Esophagus (tissue), 2 donors: ENCODE results near the gene TRPC4. TPM values are rescaled to one million over a fixed set of nuclear protein-coding genes. Genes with fewer than 3 reads are reported as not detected.

Experiments
- H3K27ac ChIP-seq, 2 donors: one replicate each; pipeline ENCODE4 v1.5.1; 2013; ENCODE audit warnings: low read depth in 2 of 2, mild to moderate bottlenecking in 2 of 2, inconsistent platforms in 1 of 2, low read length in 1 of 2, moderate library complexity in 1 of 2
- H3K27me3 ChIP-seq, 2 donors: one replicate each; pipeline ENCODE4 v1.6.1; 2013; ENCODE audit warnings: low read length in 2 of 2, control low read depth in 1 of 2, mild to moderate bottlenecking in 1 of 2; ENCODE audit not compliant: insufficient read depth in 2 of 2, control insufficient read depth in 1 of 2
- H3K36me3 ChIP-seq, 2 donors: one replicate each; pipeline ENCODE4 v1.6.1; 2013; ENCODE audit warnings: low read length in 1 of 2; ENCODE audit not compliant: control insufficient read depth in 2 of 2, insufficient read depth in 2 of 2
- H3K4me1 ChIP-seq, 2 donors: one replicate each; pipeline ENCODE4 v1.6.1; 2013; ENCODE audit warnings: low read length in 1 of 2; ENCODE audit not compliant: control insufficient read depth in 2 of 2, insufficient read depth in 2 of 2
- H3K4me3 ChIP-seq, 2 donors: one replicate each; pipeline ENCODE4 v1.5.1; 2013; ENCODE audit warnings: low read length in 2 of 2, mild to moderate bottlenecking in 2 of 2, low read depth in 1 of 2, moderate library complexity in 1 of 2
- H3K9me3 ChIP-seq, 2 donors: one replicate each; pipeline ENCODE4 v1.6.1; 2013; ENCODE audit warnings: mild to moderate bottlenecking in 2 of 2, low read depth in 1 of 2, low read length in 1 of 2, moderate library complexity in 1 of 2; ENCODE audit not compliant: control insufficient read depth in 2 of 2, insufficient read depth in 1 of 2
- WGBS, 2 donors: extraction: QIAGEN DNeasy Blood & Tissue Kit; methylation state at CpG; one replicate each; pipeline ENCODE4 v1.1.7; 2013; 5-methylcytosine and 5-hydroxymethylcytosine counted together
- polyA plus RNA-seq, 2 donors: library from polyadenylated mRNA; stranded (reverse); fragments of 200-250 nt; gene quantifications; one replicate each; pipeline ENCODE4 v1.2.3, GENCODE V29; 2013
- donor health status: healthy with polysubstance abuse.
- donor health status: Bipolar disorder and iron deficiency.

TRPC4 gene
- polyA plus RNA-seq, 2 donors = 0.04 to 0.06 TPM

DNA sequence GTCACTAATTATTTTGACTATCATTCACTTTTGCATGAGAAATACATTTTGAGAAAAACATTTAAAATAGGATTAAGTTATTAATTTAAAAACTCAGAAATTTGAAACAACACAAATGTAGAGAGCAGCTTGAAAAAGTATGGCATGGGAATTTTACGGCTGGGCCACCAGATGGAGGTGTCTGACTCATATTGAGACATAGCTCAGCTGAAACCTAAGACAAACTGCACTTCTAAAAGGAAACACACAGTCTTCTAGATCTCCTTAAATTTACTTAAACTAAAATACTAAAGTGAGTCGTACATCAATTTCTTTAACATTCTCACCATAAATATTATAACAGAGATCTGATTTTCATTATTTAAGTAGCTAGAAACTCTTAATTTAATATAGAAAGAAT, 229.1 kb downstream of the TRPC4 start:
- no peaks in the 10 kb centered on the region for H3K4me1 ChIP-seq
- no peak overlapping the region for H3K27ac ChIP-seq
- no peaks in the 10 kb centered on the region for H3K9me3 ChIP-seq
- no peaks in the 10 kb centered on the region for H3K27me3 ChIP-seq
- no peak overlapping the region for H3K4me3 ChIP-seq
- 17 to 18% methylated on average over 2 of the region's 2 CpGs for WGBS, 2 donors
- H3K36me3 ChIP-seq = no peaks in the 10 kb centered on the region

- H3K4me3 ChIP-seq = no peak overlapping the region
- H3K4me1 ChIP-seq = no peaks in the 10 kb centered on the region
- WGBS, 2 donors = 81 to 87% methylated on average over 8 of the region's 8 CpGs
- H3K36me3 ChIP-seq = no peaks in the 10 kb centered on the region
- no peak overlapping the region for H3K27ac ChIP-seq
- H3K9me3 ChIP-seq = no peaks in the 10 kb centered on the region
- no peaks in the 10 kb centered on the region for H3K27me3 ChIP-seq
Observed at GRCh38 chr13:37636701-37637100, 232.9 kb downstream of the TRPC4 start.

DNA sequence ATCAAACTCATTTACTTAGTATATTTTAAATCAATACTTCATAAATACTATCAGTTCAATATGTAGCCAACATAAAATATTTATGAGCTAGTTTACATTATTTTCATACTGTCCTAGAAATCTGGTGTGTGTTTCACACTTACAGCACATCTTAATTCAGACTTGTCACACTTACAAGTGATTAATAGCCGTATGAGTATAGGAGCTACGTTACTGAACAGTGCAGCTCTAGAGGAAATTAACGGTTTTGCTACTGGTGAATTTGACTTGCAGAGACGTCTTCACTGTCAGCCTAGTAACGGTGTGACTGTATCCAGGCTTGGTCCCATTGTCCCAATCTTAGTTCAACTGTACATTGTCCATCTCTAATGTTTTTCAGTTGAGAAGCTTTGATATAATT, 237.3 kb downstream of the TRPC4 start:
- H3K4me3 ChIP-seq = no peak overlapping the region
- no peaks in the 10 kb centered on the region for H3K36me3 ChIP-seq
- H3K9me3 ChIP-seq = no peaks in the 10 kb centered on the region
- 53 to 54% methylated on average over 5 of the region's 5 CpGs for WGBS, 2 donors
- no peak overlapping the region for H3K27ac ChIP-seq
- H3K4me1 ChIP-seq = no peaks in the 10 kb centered on the region
- H3K27me3 ChIP-seq = no peaks in the 10 kb centered on the region

GRCh38 chr13:37627428-37627827, 242.1 kb downstream of the TRPC4 start:
- no peaks in the 10 kb centered on the region for H3K4me1 ChIP-seq
- H3K4me3 ChIP-seq = no peak overlapping the region
- 62 to 66% methylated on average over 4 of the region's 4 CpGs for WGBS, 2 donors
- no peaks in the 10 kb centered on the region for H3K27me3 ChIP-seq
- no peaks in the 10 kb centered on the region for H3K36me3 ChIP-seq
- H3K9me3 ChIP-seq = no peaks in the 10 kb centered on the region
- H3K27ac ChIP-seq = no peak overlapping the region

GRCh38 chr13:37621811-37622361, 247.7 kb downstream of the TRPC4 start:
- Histone ChIP-seq H3K27ac (no peak overlapping the region), H3K9me3 (no peaks in the 10 kb centered on the region), H3K4me3 (no peak overlapping the region), H3K4me1 (no peaks in the 10 kb centered on the region), H3K27me3 (no peaks in the 10 kb centered on the region), H3K36me3 (no peaks in the 10 kb centered on the region)
- 73 to 78% methylated on average over 3 of the region's 3 CpGs for WGBS, 2 donors

DNA sequence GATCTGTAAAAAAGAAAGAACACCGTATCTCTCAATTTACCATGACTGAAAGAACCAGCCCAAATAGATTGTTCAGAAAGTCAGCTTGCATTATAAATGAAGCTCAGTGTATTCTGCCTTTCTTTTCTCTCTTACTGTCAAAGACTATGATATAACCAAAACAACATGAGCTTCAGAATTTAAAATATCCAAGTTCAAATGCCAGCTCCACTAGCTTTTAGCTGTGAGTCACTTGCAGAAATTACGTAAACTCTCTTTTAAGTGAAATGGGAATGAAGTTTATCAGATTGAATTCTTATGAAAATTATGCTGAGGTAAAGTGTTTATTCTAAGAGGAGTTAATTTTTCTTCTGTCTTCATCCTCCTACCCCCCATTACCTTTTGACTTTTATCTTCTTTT, 251.0 kb downstream of the TRPC4 start:
- H3K27me3 ChIP-seq = no peaks in the 10 kb centered on the region
- no peak overlapping the region for H3K27ac ChIP-seq
- H3K36me3 ChIP-seq = no peaks in the 10 kb centered on the region
- no peaks in the 10 kb centered on the region for H3K9me3 ChIP-seq
- no peaks in the 10 kb centered on the region for H3K4me1 ChIP-seq
- no peak overlapping the region for H3K4me3 ChIP-seq
- 53 to 65% methylated on average over 2 of the region's 2 CpGs for WGBS, 2 donors

DNA sequence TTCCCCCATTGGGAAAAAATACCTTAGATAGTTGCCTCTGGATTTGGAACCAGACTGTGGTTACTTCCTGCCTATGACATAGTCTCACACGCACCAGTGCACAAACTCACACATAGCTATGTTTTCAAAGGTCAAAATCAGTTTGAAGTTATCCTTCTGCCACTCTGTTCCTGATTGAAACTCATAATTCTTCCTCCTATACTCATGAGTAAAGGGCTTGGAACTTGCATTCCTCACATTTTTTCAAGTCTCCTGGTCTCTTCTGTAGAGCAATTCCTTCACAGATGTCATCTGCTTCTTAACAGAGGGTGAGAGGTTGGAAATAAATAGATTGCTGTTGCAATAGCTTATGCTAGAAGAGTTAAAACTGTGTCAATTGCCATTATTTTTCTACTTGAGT, 252.4 kb downstream of the TRPC4 start:
- no peaks in the 10 kb centered on the region for H3K9me3 ChIP-seq

DNA sequence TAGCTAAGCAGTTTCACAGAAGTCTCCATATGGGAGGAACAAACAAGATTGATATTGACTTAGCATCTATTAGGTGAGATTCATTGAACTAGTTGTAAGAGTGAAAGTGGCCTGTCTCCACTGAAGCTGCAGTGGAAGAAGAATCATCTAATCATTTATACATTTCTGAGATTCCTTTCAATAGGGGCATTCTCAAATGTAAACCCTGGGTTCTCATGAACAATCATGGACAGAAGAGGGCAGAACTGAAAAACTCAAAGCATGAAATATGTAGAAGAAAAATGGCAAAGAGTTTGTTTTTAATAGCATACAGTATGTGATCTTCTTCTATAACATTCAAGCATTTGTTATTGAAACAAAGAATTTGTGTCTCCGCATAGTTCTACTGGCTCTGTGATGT, 253.4 kb downstream of the TRPC4 start:
- H3K9me3 ChIP-seq = no peaks in the 10 kb centered on the region
- WGBS, 2 donors = 92 to 95% methylated on average over 1 of the region's 1 CpG
- H3K4me3 ChIP-seq = no peak overlapping the region
- H3K27ac ChIP-seq = no peak overlapping the region
- H3K4me1 ChIP-seq = no peaks in the 10 kb centered on the region
- H3K36me3 ChIP-seq = no peaks in the 10 kb centered on the region
- no peaks in the 10 kb centered on the region for H3K27me3 ChIP-seq

More for the DNA sequence above, 252.4 kb downstream of the TRPC4 start:
- no peak overlapping the region for H3K27ac ChIP-seq
- WGBS, 2 donors = 70 to 73% methylated on average over 1 of the region's 1 CpG
- no peaks in the 10 kb centered on the region for H3K27me3 ChIP-seq
- H3K4me3 ChIP-seq = no peak overlapping the region
- H3K36me3 ChIP-seq = no peaks in the 10 kb centered on the region
- H3K4me1 ChIP-seq = no peaks in the 10 kb centered on the region

GRCh38 chr13:37615276-37615675, 254.3 kb downstream of the TRPC4 start:
- Histone ChIP-seq H3K27me3 (no peaks in the 10 kb centered on the region), H3K36me3 (no peaks in the 10 kb centered on the region), H3K4me3 (no peak overlapping the region), H3K9me3 (no peaks in the 10 kb centered on the region), H3K4me1 (no peaks in the 10 kb centered on the region), H3K27ac (no peak overlapping the region)
- WGBS, 2 donors = 73 to 75% methylated on average over 2 of the region's 2 CpGs

- WGBS, 2 donors = 53 to 54% methylated on average over 2 of the region's 2 CpGs
- Histone ChIP-seq H3K36me3 (no peaks in the 10 kb centered on the region), H3K4me1 (no peaks in the 10 kb centered on the region), H3K27ac (no peak overlapping the region), H3K9me3 (no peaks in the 10 kb centered on the region), H3K27me3 (no peaks in the 10 kb centered on the region), H3K4me3 (no peak overlapping the region)
Observed at GRCh38 chr13:37613638-37614037, 255.9 kb downstream of the TRPC4 start.
